MM.1S (cell line): Measurements from ENCODE around the gene ADAMTS9.

Experiments used
- DNase-seq: peaks from one replicate; pipeline ENCODE4 v3.0.0-alpha.2; 2015
- H2AFZ ChIP-seq: fragments of 300-600 bp; sonication (generic); 2 replicates; pipeline ENCODE4 v1.6.0; 2016; ENCODE audit warnings: antibody characterized with exemption, low read length
- H3F3A ChIP-seq: fragments of 300-600 bp; sonication (generic); 2 replicates; pipeline ENCODE4 v1.6.1; 2016; ENCODE audit warnings: mild to moderate bottlenecking, antibody characterized with exemption, low read length, moderate library complexity, mixed read lengths; ENCODE audit not compliant: insufficient read depth
- H3K27ac ChIP-seq: fragments of 300-600 bp; sonication (generic); 2 replicates; pipeline ENCODE4 v1.5.1; 2016; ENCODE audit warnings: mild to moderate bottlenecking, low read length
- H3K27me3 ChIP-seq: fragments of 300-600 bp; sonication (generic); replicated peaks from 2 replicates; pipeline ENCODE4 v1.6.0; 2016; ENCODE audit warnings: low read length; ENCODE audit not compliant: insufficient read depth
- H3K36me3 ChIP-seq: fragments of 300-600 bp; sonication (generic); replicated peaks from 2 replicates; pipeline ENCODE4 v1.6.1; 2016; ENCODE audit warnings: mild to moderate bottlenecking, low read length, mixed read lengths; ENCODE audit not compliant: insufficient read depth
- H3K4me1 ChIP-seq: fragments of 300-600 bp; sonication (generic); 2 replicates; pipeline ENCODE4 v1.6.1; 2016; ENCODE audit warnings: low read length, mixed read lengths
- H3K4me2 ChIP-seq: fragments of 300-600 bp; sonication (generic); 2 replicates; pipeline ENCODE4 v1.6.0; 2016; ENCODE audit warnings: low read depth, low read length
- H3K4me3 ChIP-seq: fragments of 300-600 bp; sonication (generic); 2 replicates; pipeline ENCODE4 v1.5.1; 2016; ENCODE audit warnings: low read length, mixed read lengths
- H3K79me2 ChIP-seq: fragments of 300-600 bp; sonication (generic); 2 replicates; pipeline ENCODE4 v1.6.1; 2016; ENCODE audit warnings: mixed run types, low read length, mixed read lengths
- H3K9ac ChIP-seq: fragments of 300-600 bp; sonication (generic); 2 replicates; pipeline ENCODE4 v1.6.1; 2016; ENCODE audit warnings: low read length, mixed read lengths
- H3K9me2 ChIP-seq: fragments of 300-600 bp; sonication (generic); replicated peaks from 2 replicates; pipeline ENCODE4 v1.6.1; 2016; ENCODE audit warnings: mild to moderate bottlenecking, low read length, mixed read lengths; ENCODE audit not compliant: insufficient read depth
- H3K9me3 ChIP-seq: fragments of 300-600 bp; sonication (generic); replicated peaks from 2 replicates; pipeline ENCODE4 v1.6.1; 2016; ENCODE audit warnings: mild to moderate bottlenecking, low read length, mixed read lengths; ENCODE audit not compliant: insufficient read depth
- H4K20me1 ChIP-seq: fragments of 300-600 bp; sonication (generic); 2 replicates; pipeline ENCODE4 v1.6.1; 2016; ENCODE audit warnings: mild to moderate bottlenecking, low read length, moderate library complexity, mixed read lengths; ENCODE audit not compliant: insufficient read depth
- CTCF ChIP-seq: fragments of 300-600 bp; sonication (generic); IDR thresholded peaks from 2 replicates; pipeline ENCODE4 v1.5.1; 2016; ENCODE audit warnings: antibody characterized with exemption, low read length, mixed read lengths
- EZH2 ChIP-seq: fragments of 300-600 bp; sonication (generic); optimal IDR thresholded peaks from 2 replicates; pipeline ENCODE3; 2017; ENCODE audit warnings: low read depth, mild to moderate bottlenecking, antibody characterized with exemption, low read length, mixed read lengths
- EZH2phosphoT487 ChIP-seq: fragments of 300-600 bp; sonication (generic); IDR thresholded peaks from 2 replicates; pipeline ENCODE4 v1.6.1; 2018; ENCODE audit warnings: antibody characterized with exemption, low read length

Gene ADAMTS9

GRCh38 chr3:64718976-64719375, 31.2 kb upstream of the ADAMTS9 start:
- TF ChIP-seq EZH2phosphoT487 (no peak), CTCF (no peak), EZH2 (no peak)
- no peak overlapping the region for H2AFZ ChIP-seq
- H3K27me3 ChIP-seq, result no peaks in the 10 kb centered on the region
- H4K20me1 ChIP-seq, result no peaks in the 10 kb centered on the region
- H3K4me3 ChIP-seq, result no peak overlapping the region
- H3K79me2 ChIP-seq, result no peaks in the 10 kb centered on the region
- no peaks in the 10 kb centered on the region for H3K9me2 ChIP-seq
- no peaks in the 10 kb centered on the region for H3K4me1 ChIP-seq
- no peaks in the 10 kb centered on the region for H3K9me3 ChIP-seq
- no peaks in the 10 kb centered on the region for H3F3A ChIP-seq
- H3K36me3 ChIP-seq, result no peaks in the 10 kb centered on the region
- H3K27ac ChIP-seq, result no peak overlapping the region
- no peak overlapping the region for H3K4me2 ChIP-seq
- H3K9ac ChIP-seq, result no peak overlapping the region
- DNase-seq, result no peak

- Histone ChIP-seq H2AFZ (no peak overlapping the region), H3K36me3 (no peaks in the 10 kb centered on the region), H3F3A (no peaks in the 10 kb centered on the region), H4K20me1 (no peaks in the 10 kb centered on the region), H3K27ac (no peak overlapping the region), H3K4me2 (no peak overlapping the region), H3K9me2 (no peaks in the 10 kb centered on the region), H3K79me2 (no peaks in the 10 kb centered on the region), H3K4me1 (no peaks in the 10 kb centered on the region), H3K4me3 (no peak overlapping the region), H3K9ac (no peak overlapping the region), H3K27me3 (no peaks in the 10 kb centered on the region), H3K9me3 (no peaks in the 10 kb centered on the region)
- TF ChIP-seq EZH2, result no peak
- peak; percentile 26 for TF ChIP-seq CTCF
- no peak for DNase-seq
Observed at GRCh38 chr3:64717872-64718613, 30.2 kb upstream of the ADAMTS9 start.

- no peaks in the 10 kb centered on the region for H3K79me2 ChIP-seq
- no peaks in the 10 kb centered on the region for H3K4me1 ChIP-seq
- no peak overlapping the region for H2AFZ ChIP-seq
- no peak overlapping the region for H3K4me2 ChIP-seq
- H3K27me3 ChIP-seq, result no peaks in the 10 kb centered on the region
- H3K36me3 ChIP-seq, result no peaks in the 10 kb centered on the region
- H3K9me3 ChIP-seq, result no peaks in the 10 kb centered on the region
- H3K4me3 ChIP-seq, result no peak overlapping the region
- no peak for DNase-seq
- no peak overlapping the region for H3K27ac ChIP-seq
- TF ChIP-seq EZH2, result no peak
- no peak for TF ChIP-seq EZH2phosphoT487
- no peak for TF ChIP-seq CTCF
- no peaks in the 10 kb centered on the region for H3F3A ChIP-seq
- H3K9me2 ChIP-seq, result no peaks in the 10 kb centered on the region
- no peak overlapping the region for H3K9ac ChIP-seq
- H4K20me1 ChIP-seq, result no peaks in the 10 kb centered on the region
Observed at GRCh38 chr3:64717411-64717810, 29.6 kb upstream of the ADAMTS9 start.
